Measurements from ENCODE around the gene TEKT3. TPM values are rescaled to one million over a fixed set of nuclear protein-coding genes. Genes with fewer than 3 reads are reported as not detected.

TEKT3 gene
- total RNA-seq, 1 donor from 2014 or later = not detected

DNA sequence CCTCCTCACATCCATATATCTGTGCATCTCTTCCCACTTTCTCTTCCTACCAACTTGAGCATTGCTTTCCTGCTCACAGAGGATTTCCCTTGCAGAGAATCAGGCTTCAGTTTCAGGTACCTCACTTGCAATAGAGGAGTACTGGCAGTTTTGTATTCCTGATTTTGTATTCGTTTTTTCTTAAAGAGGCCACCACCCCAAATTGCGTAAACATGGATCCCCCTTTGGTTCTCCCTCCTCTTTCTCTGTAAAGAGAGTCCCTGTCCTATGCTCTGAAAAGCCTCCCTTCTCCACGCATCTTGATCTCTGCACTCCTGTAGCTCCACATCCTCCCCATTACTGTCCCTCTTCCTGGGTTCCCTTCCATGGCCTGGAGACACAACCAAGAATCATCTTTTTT is 32.2 kb downstream of the TEKT3 start:
- H3K36me3 ChIP-seq = no peaks in the 10 kb centered on the region

DNA sequence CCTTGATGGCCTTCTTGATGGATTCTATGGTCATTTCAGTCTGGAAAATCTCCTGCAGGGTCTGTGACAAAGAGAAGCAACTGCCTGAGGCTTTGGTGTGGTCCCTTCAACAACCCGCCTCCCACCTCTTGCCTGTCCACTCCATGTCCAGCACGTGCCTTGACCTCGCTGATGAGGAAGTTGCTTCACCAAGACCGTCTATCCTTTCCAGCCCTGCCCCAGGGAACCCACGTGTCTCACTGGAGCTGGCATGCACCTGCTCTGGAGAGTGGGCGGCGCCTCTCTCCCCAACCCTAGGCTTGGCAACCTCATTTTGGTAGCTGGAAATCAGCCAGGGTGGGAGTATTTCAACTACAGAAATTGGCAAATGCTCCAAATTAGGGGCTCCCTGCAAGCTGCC is 32.6 kb downstream of the TEKT3 start:
- peaks cover 8% of the 10 kb centered on the region for H3K4me1 ChIP-seq

More for the DNA sequence above, 32.2 kb downstream of the TEKT3 start:
- Histone ChIP-seq H3K4me1 (peaks cover 8% of the 10 kb centered on the region), H3K27ac (no peak overlapping the region), H3K4me3 (no peak overlapping the region), H3K9me3 (no peaks in the 10 kb centered on the region), H3K27me3 (no peaks in the 10 kb centered on the region)
- intact Hi-C loops (cut with DNase I) = no loop called here
- ATAC-seq = no peak
- DNase-seq = no peak
- TF ChIP-seq, protein P1, sequence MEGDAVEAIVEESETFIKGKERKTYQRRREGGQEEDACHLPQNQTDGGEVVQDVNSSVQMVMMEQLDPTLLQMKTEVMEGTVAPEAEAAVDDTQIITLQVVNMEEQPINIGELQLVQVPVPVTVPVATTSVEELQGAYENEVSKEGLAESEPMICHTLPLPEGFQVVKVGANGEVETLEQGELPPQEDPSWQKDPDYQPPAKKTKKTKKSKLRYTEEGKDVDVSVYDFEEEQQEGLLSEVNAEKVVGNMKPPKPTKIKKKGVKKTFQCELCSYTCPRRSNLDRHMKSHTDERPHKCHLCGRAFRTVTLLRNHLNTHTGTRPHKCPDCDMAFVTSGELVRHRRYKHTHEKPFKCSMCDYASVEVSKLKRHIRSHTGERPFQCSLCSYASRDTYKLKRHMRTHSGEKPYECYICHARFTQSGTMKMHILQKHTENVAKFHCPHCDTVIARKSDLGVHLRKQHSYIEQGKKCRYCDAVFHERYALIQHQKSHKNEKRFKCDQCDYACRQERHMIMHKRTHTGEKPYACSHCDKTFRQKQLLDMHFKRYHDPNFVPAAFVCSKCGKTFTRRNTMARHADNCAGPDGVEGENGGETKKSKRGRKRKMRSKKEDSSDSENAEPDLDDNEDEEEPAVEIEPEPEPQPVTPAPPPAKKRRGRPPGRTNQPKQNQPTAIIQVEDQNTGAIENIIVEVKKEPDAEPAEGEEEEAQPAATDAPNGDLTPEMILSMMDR (IDR thresholded peaks at IDR 0.05) = no peak

DNA sequence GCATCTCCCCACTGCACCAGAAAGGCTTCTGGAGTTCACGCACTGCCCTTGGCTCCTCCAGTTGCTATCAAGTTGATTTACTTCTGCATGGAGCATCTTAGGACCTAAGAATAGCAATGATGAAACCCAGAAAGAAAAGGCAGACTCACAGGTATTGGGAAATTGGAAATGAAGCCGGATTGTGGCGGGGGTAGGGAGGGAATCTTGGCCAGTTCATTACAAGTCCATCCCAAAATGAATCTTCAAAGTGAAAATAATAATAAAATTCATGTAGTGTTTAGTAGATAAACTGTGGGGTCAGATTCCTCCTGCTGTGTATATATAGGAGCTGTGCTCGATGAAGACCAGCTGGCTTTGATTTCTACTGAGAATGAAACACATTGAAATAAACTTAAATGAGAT is 33.7 kb downstream of the TEKT3 start:
- Histone ChIP-seq H3K4me3 (no peak overlapping the region), H3K27ac (no peak overlapping the region), H3K27me3 (no peaks in the 10 kb centered on the region), H3K9me3 (no peaks in the 10 kb centered on the region), H3K36me3 (no peaks in the 10 kb centered on the region), H3K4me1 (peaks cover 8% of the 10 kb centered on the region)
- TF ChIP-seq, protein P1 (IDR thresholded peaks at IDR 0.05) = no peak
- DNase-seq = no peak
- intact Hi-C loops (cut with DNase I) = no loop called here
- no peak for ATAC-seq

More for the DNA sequence above, 32.6 kb downstream of the TEKT3 start:
- intact Hi-C loops (cut with DNase I) = no loop called here
- Histone ChIP-seq H3K9me3 (no peaks in the 10 kb centered on the region), H3K4me3 (no peak overlapping the region), H3K27ac (no peak overlapping the region), H3K36me3 (no peaks in the 10 kb centered on the region), H3K27me3 (no peaks in the 10 kb centered on the region)
- no peak for ATAC-seq
- TF ChIP-seq, protein P1 (IDR thresholded peaks at IDR 0.05) = no peak
- DNase-seq = no peak

DNA sequence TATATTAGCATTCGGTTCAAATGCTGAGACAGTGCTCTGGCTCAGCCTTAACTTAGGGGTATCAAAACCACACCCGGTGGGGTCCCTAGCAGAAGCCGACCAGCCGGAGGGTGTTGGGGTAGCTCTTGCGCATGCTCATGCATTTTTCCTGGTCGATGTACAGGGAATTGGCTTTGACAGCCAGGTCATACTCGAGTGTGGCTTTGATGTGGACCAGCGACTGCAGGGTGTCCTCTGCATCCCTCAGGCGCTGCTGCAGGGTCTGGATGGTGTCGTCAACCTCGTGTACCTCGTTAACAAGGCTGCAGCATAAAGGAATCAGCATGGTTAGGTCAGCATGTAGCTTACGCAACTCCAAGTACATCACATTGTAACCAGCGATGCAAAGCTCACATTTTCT is 37.5 kb downstream of the TEKT3 start:
- Histone ChIP-seq H3K4me1 (peaks cover 8% of the 10 kb centered on the region), H3K27ac (no peak overlapping the region), H3K9me3 (no peaks in the 10 kb centered on the region), H3K36me3 (no peaks in the 10 kb centered on the region), H3K4me3 (no peak overlapping the region), H3K27me3 (no peaks in the 10 kb centered on the region)
- intact Hi-C loops (cut with DNase I) = no loop called here
- ATAC-seq = no peak
- TF ChIP-seq, protein P1 (IDR thresholded peaks at IDR 0.05) = no peak
- no peak for DNase-seq

DNA sequence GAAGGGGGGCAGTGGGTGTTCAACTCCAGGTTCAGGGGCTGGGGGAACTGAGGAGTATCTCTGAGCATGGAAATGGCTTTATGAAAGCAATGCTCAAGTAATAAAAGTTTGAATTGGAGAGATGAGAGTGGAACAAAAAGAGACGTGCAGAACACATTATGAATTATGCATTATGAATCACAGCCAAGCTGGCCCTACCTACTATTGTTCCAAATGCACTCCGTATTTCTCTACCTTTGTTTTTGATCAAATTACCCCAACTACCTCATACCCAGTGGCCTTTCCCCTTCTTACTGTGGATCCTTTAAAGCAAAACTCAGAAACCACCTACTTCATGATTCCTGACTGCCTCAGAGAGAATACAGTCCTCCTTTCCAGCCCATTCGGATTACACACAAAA is 38.1 kb downstream of the TEKT3 start:
- Histone ChIP-seq H3K36me3 (no peaks in the 10 kb centered on the region), H3K4me1 (peaks cover 8% of the 10 kb centered on the region), H3K4me3 (no peak overlapping the region), H3K27me3 (no peaks in the 10 kb centered on the region), H3K9me3 (no peaks in the 10 kb centered on the region), H3K27ac (no peak overlapping the region)
- ATAC-seq = no peak
- intact Hi-C loops (cut with DNase I) = no loop called here
- TF ChIP-seq, protein P1 (IDR thresholded peaks at IDR 0.05) = no peak
- no peak for DNase-seq

DNA sequence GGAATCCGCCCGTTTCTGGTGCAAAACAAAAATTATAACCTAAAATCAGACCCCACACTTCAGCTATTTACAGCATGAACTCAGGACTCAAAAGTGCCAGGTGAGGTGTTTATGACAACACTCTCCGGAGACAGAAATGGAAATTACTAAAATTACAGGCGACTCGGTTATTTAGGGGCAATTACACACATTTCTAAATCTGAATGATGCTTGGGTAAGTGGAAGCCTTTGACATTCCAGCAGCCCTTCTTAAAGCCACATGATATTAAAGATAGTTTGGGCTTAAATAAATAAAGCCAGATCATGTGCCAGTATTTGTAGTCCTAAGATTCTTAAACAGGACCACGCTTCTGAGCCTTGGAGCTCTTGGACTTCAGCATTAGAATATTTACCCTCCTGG is 39.6 kb downstream of the TEKT3 start:
- no peaks in the 10 kb centered on the region for H3K27me3 ChIP-seq
- TF ChIP-seq, protein P1 (IDR thresholded peaks at IDR 0.05) = no peak
- H3K4me3 ChIP-seq = no peak overlapping the region
- H3K36me3 ChIP-seq = no peaks in the 10 kb centered on the region
- no peaks in the 10 kb centered on the region for H3K9me3 ChIP-seq
- H3K4me1 ChIP-seq = peaks cover 3% of the 10 kb centered on the region
- H3K27ac ChIP-seq = no peak overlapping the region
- intact Hi-C loops (cut with DNase I) = no loop called here
- DNase-seq = no peak
- no peak for ATAC-seq

All from upper lobe of right lung (tissue), 1 donor.